Chondrocyte (in vitro differentiated cells): ENCODE results near the gene ARFGAP1. TPM values are rescaled to one million over a fixed set of nuclear protein-coding genes. Genes with fewer than 3 reads are reported as not detected.

Experiments
- DNase-seq: peaks from one replicate; pipeline ENCODE4 v3.0.0; 2021; ENCODE audit warnings: mixed read lengths, low spot score
- H3K27ac Mint-ChIP-seq: one replicate; pipeline ENCODE4 v1.8.0; 2021; ENCODE audit warnings: mild to moderate bottlenecking, moderate library complexity, mixed read lengths; ENCODE audit not compliant: unreplicated experiment
- H3K27me3 Mint-ChIP-seq: 2 replicates; pipeline ENCODE4 v1.8.0; 2021; ENCODE audit warnings: low read depth, mixed read lengths
- H3K36me3 Mint-ChIP-seq: 2 replicates; pipeline ENCODE4 v1.8.0; 2021; ENCODE audit warnings: low read depth, mixed read lengths
- H3K4me1 Mint-ChIP-seq: 2 replicates; pipeline ENCODE4 v1.8.0; 2021; ENCODE audit warnings: low read depth, mild to moderate bottlenecking, mixed read lengths
- H3K4me3 Mint-ChIP-seq: one replicate; pipeline ENCODE4 v1.8.0; 2021; ENCODE audit warnings: mild to moderate bottlenecking, moderate library complexity, mixed read lengths; ENCODE audit not compliant: unreplicated experiment
- H3K9me3 Mint-ChIP-seq: 2 replicates; pipeline ENCODE4 v1.8.0; 2021; ENCODE audit warnings: low read depth, mixed read lengths
- CTCF ChIP-seq: fragments of 200-600 bp; sonication (generic); IDR thresholded peaks from 2 replicates; pipeline ENCODE4 v1.5.0; 2021; ENCODE audit warnings: antibody characterized with exemption, mild to moderate bottlenecking, moderate library complexity
- total RNA-seq: library from RNA; stranded (reverse); gene quantifications from 3 replicates; pipeline ENCODE4 v1.2.1, GENCODE V29; 2021

ARFGAP1 gene
- total RNA-seq, 1 donor from 2014 or later = 117 TPM

GRCh38 chr20:63253065-63253437 is 19.6 kb upstream of the ARFGAP1 start:
- DNase-seq = no peak
- Mint-ChIP-seq H3K27ac (no peak overlapping the region), H3K9me3 (peaks cover 4% of the 10 kb centered on the region), H3K36me3 (peaks cover 5% of the 10 kb centered on the region), H3K4me3 (peak overlapping the region; percentile 57), H3K27me3 (peaks cover 24% of the 10 kb centered on the region), H3K4me1 (peaks cover 7% of the 10 kb centered on the region)
- TF ChIP-seq CTCF = no peak

- Mint-ChIP-seq H3K36me3 (peaks cover 5% of the 10 kb centered on the region), H3K9me3 (peaks cover 4% of the 10 kb centered on the region), H3K4me3 (peak overlapping the region; percentile 57), H3K27ac (no peak overlapping the region), H3K27me3 (peaks cover 20% of the 10 kb centered on the region), H3K4me1 (peaks cover 7% of the 10 kb centered on the region)
- no peak for DNase-seq
- TF ChIP-seq CTCF = no peak
These were observed 19.0 kb upstream of the ARFGAP1 start for GRCh38 chr20:63253438-63254231.

- peak within 1 kb of the TSS; percentile 57 for H3K4me3 Mint-ChIP-seq
- H3K36me3 Mint-ChIP-seq = peaks cover 5% of the 10 kb centered on the region
- peaks cover 12% of the 10 kb centered on the region for H3K4me1 Mint-ChIP-seq
- DNase-seq = no peak
- H3K27me3 Mint-ChIP-seq = peaks cover 20% of the 10 kb centered on the region
- peaks cover 4% of the 10 kb centered on the region for H3K9me3 Mint-ChIP-seq
- TF ChIP-seq CTCF = no peak
- no peak within 1 kb of the TSS for H3K27ac Mint-ChIP-seq
These were observed 18.4 kb upstream of the ARFGAP1 start, which contains the start of gene NKAIN4 for GRCh38 chr20:63254232-63254605. TSS of gene NKAIN4 (minus strand) at chr20:63254463. CDS start at chr20:63254450, 13 bp downstream.

GRCh38 chr20:63254606-63255384 is 17.8 kb upstream of the ARFGAP1 start:
- Mint-ChIP-seq H3K9me3 (peaks cover 4% of the 10 kb centered on the region), H3K27me3 (peaks cover 20% of the 10 kb centered on the region), H3K27ac (no peak overlapping the region), H3K4me1 (peaks cover 14% of the 10 kb centered on the region), H3K36me3 (peaks cover 5% of the 10 kb centered on the region), H3K4me3 (peak overlapping the region; percentile 38)
- no peak for DNase-seq
- peak; percentile 26 for TF ChIP-seq CTCF

- TF ChIP-seq CTCF = no peak
- H3K27ac Mint-ChIP-seq = no peak overlapping the region
- peaks cover 20% of the 10 kb centered on the region for H3K27me3 Mint-ChIP-seq
- H3K9me3 Mint-ChIP-seq = peaks cover 4% of the 10 kb centered on the region
- H3K4me3 Mint-ChIP-seq = no peak overlapping the region
- no peak for DNase-seq
- H3K36me3 Mint-ChIP-seq = peaks cover 5% of the 10 kb centered on the region
- peaks cover 14% of the 10 kb centered on the region for H3K4me1 Mint-ChIP-seq
These were observed 16.5 kb upstream of the ARFGAP1 start for GRCh38 chr20:63255931-63256704.
